Prostate gland (tissue), 2 donors: Measurements from ENCODE around the gene RLN3. TPM values are rescaled to one million over a fixed set of nuclear protein-coding genes. Genes with fewer than 3 reads are reported as not detected.
"Not testable (repeated sequence)": the region's sequence is repeated elsewhere in the genome, so short reads cannot be mapped to it uniquely, and the experiment has no call there.

Experiments used
- DNase-seq: peaks from one replicate; pipeline ENCODE4 v3.0.0-alpha.2; 2019; ENCODE audit warnings: low spot score
- H3K27ac ChIP-seq, 2 donors: fragments of 200-600 bp; sonication (generic); 2 replicates each; pipeline ENCODE4 v1.5.1; 2017 to 2019
- H3K27me3 ChIP-seq: fragments of 200-600 bp; sonication (generic); replicated peaks from 2 replicates; pipeline ENCODE4 v1.5.1; 2019; ENCODE audit not compliant: insufficient read depth
- H3K36me3 ChIP-seq, 2 donors: fragments of 200-600 bp; sonication (generic); 1 replicate in 1 of 2; 2 replicates in 1 of 2; pipeline versions ENCODE4 v1.5.1 to v1.8.1; 2017 to 2019
- H3K4me1 ChIP-seq: fragments of 200-600 bp; sonication (generic); replicated peaks from 2 replicates; pipeline ENCODE4 v1.5.1; 2019
- H3K4me3 ChIP-seq, 2 donors: fragments of 200-600 bp; sonication (generic); 2 replicates each; pipeline ENCODE4 v1.5.1; 2017 to 2019
- H3K9me3 ChIP-seq: fragments of 200-600 bp; sonication (generic); 2 replicates; pipeline ENCODE4 v1.5.1; 2017
- POLR2A ChIP-seq: fragments of 450-650 bp; IDR thresholded peaks from one replicate; pipeline ENCODE4 v1.6.1; 2016; ENCODE audit warnings: antibody characterized with exemption, mild to moderate bottlenecking
- POLR2AphosphoS5 ChIP-seq: sonication (generic); formaldehyde crosslinking; IDR thresholded peaks from one replicate; pipeline ENCODE4 v1.6.1; 2017; ENCODE audit warnings: antibody characterized with exemption
- WGBS: methylation state at CpG from one replicate; pipeline ENCODE4 v1.1.5; 2018; 5-methylcytosine and 5-hydroxymethylcytosine counted together
- intact Hi-C: fragments of 100-400 bp; cut with DNase I; formaldehyde crosslinking; loops from one replicate; pipeline ENCODE4 v1.14.2; 2022
- total RNA-seq, 2 donors: library from RNA; depleted of rRNA; stranded (reverse); fragments of >200 nt; gene quantifications; one replicate each; pipeline ENCODE4 v1.1.0, GENCODE V29; 2016
- TF ChIP-seq, protein P1 (sequence below), 4 experiments: fragments of 200-600 bp in 2 of 4; fragments of 450-650 bp in 2 of 4; sonication (generic) in 2 of 4; IDR thresholded peaks; 1 replicate in 3 of 4; 2 replicates in 1 of 4; pipeline ENCODE4 v1.5.1; 2016 to 2019; ENCODE audit warnings: antibody characterized with exemption in 4 of 4, mild to moderate bottlenecking in 2 of 4, moderate library complexity in 2 of 4

Gene RLN3
- total RNA-seq, 2 donors from 2014 or later = not detected

DNA sequence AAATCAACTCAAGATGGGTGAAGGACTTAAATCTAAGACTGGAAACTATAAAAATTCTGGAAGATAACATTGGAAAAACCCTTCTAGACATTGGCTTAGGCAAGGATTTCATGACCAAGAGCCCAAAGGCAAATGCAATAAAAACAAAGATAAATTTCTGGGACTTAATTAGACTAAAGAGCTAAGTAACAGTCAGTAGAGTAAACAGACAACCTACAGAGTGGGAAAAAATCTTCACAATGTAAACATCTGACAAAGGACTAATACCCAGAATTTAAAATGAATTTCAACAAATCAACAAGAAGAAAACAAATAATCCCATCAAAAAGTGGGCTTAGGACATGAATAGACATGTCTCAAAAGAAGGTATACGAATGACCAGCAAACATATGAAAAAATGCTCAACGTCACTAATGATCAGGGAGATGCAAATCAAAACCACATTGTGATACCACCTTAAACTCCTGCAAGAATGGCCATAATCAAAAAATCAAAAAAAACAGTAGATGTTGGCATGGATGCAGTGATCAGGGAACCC is 15.5 kb upstream of the RLN3 start:
- Histone ChIP-seq H3K36me3 (no peaks in the 10 kb centered on the region), H3K27me3 (no peaks in the 10 kb centered on the region), H3K4me3 (no peak overlapping the region), H3K9me3 (no peaks in the 10 kb centered on the region), H3K27ac (no peak overlapping the region), H3K4me1 (no peaks in the 10 kb centered on the region)
- DNase-seq = no peak
- intact Hi-C loops = no loop called here
- WGBS = 55% methylated on average over 2 of the region's 2 CpGs
- TF ChIP-seq POLR2AphosphoS5 (no peak), POLR2A (no peak)
- TF ChIP-seq, protein P1, sequence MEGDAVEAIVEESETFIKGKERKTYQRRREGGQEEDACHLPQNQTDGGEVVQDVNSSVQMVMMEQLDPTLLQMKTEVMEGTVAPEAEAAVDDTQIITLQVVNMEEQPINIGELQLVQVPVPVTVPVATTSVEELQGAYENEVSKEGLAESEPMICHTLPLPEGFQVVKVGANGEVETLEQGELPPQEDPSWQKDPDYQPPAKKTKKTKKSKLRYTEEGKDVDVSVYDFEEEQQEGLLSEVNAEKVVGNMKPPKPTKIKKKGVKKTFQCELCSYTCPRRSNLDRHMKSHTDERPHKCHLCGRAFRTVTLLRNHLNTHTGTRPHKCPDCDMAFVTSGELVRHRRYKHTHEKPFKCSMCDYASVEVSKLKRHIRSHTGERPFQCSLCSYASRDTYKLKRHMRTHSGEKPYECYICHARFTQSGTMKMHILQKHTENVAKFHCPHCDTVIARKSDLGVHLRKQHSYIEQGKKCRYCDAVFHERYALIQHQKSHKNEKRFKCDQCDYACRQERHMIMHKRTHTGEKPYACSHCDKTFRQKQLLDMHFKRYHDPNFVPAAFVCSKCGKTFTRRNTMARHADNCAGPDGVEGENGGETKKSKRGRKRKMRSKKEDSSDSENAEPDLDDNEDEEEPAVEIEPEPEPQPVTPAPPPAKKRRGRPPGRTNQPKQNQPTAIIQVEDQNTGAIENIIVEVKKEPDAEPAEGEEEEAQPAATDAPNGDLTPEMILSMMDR (IDR thresholded peaks at IDR 0.05) = no peak

- no peak overlapping the region for H3K27ac ChIP-seq
- intact Hi-C loops = no loop called here
- WGBS = 78% methylated on average over 8 of the region's 8 CpGs
Measured at GRCh38 chr19:14015524-14016035, 12.4 kb upstream of the RLN3 start.

GRCh38 chr19:14019100-14019499 is 8.8 kb upstream of the RLN3 start:
- WGBS = 80% methylated on average over 6 of the region's 6 CpGs
- Histone ChIP-seq H3K4me1 (no peaks in the 10 kb centered on the region), H3K27ac (no peak overlapping the region), H3K36me3 (no peaks in the 10 kb centered on the region), H3K9me3 (no peaks in the 10 kb centered on the region), H3K27me3 (no peaks in the 10 kb centered on the region), H3K4me3 (no peak overlapping the region)
- TF ChIP-seq POLR2AphosphoS5 = no peak
- no peak for DNase-seq
- intact Hi-C loops = no loop called here

More at GRCh38 chr19:14015524-14016035, 12.4 kb upstream of the RLN3 start:
- Histone ChIP-seq H3K4me1 (no peaks in the 10 kb centered on the region), H3K4me3 (no peak overlapping the region), H3K36me3 (no peaks in the 10 kb centered on the region), H3K9me3 (no peaks in the 10 kb centered on the region), H3K27me3 (no peaks in the 10 kb centered on the region)
- TF ChIP-seq, protein P1 (IDR thresholded peaks at IDR 0.05) = no peak
- no peak for TF ChIP-seq POLR2A
- no peak for TF ChIP-seq POLR2AphosphoS5
- no peak for DNase-seq

DNA sequence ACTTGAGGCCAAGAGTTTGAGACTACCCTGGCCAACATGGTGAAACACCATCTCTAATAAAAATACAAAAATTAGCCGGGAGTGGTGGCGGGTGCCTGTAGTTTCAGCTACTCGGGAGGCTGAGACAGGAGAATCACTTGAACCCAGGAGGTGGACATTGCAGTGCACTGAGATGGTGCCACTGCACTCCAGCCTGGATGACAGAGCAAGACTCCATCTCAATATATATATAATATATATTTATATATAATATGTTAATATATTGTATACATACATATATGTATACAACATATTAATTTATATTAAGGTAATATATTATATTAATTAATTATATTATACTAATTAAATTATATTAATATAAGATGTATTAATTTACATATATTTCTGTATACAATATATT is 8.2 kb upstream of the RLN3 start:
- intact Hi-C loops, H3K27ac ChIP-seq, H3K36me3 ChIP-seq, H3K9me3 ChIP-seq, DNase-seq, H3K27me3 ChIP-seq, H3K4me1 ChIP-seq, H3K4me3 ChIP-seq: not testable (repeated sequence)
- WGBS = 76% methylated on average over 3 of the region's 3 CpGs

DNA sequence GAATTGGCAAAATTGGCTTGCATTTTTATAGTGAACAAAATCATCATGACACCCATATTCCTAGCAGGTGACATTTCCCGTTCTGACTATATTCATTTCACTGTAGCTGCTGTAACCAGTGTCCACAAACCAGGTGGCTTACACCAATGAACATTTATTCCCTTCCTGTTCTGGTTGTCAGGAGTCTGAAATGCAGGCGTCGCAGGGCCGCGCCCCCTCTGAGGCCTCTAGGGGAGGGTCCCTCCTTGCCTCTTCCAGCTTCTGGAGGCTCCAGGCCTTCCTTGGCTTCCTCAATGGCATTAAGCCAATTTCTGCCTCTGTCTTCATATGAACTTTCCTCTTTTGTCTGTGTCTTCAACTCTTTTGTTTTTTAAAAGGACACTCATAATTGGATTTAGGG is 6.5 kb upstream of the RLN3 start:
- WGBS = 62% methylated on average over 5 of the region's 5 CpGs
- DNase-seq = no peak
- intact Hi-C loops = no loop called here
- Histone ChIP-seq H3K4me1 (no peaks in the 10 kb centered on the region), H3K9me3 (no peaks in the 10 kb centered on the region), H3K36me3 (no peaks in the 10 kb centered on the region), H3K27ac (no peak overlapping the region), H3K4me3 (no peak overlapping the region), H3K27me3 (no peaks in the 10 kb centered on the region)
- TF ChIP-seq POLR2AphosphoS5 (no peak), POLR2A (no peak)
- TF ChIP-seq, protein P1 (IDR thresholded peaks at IDR 0.05) = no peak

GRCh38 chr19:14022469-14022868 is 5.5 kb upstream of the RLN3 start:
- TF ChIP-seq, protein P1 (IDR thresholded peaks at IDR 0.05) = no peak
- TF ChIP-seq POLR2A (no peak), POLR2AphosphoS5 (no peak)
- H3K4me1 ChIP-seq = no peaks in the 10 kb centered on the region
- intact Hi-C loops = no loop called here
- WGBS = 76% methylated on average over 4 of the region's 4 CpGs
- H3K9me3 ChIP-seq = no peaks in the 10 kb centered on the region
- no peak overlapping the region for H3K4me3 ChIP-seq
- H3K27me3 ChIP-seq = no peaks in the 10 kb centered on the region
- H3K36me3 ChIP-seq = no peaks in the 10 kb centered on the region
- H3K27ac ChIP-seq = no peak overlapping the region
- DNase-seq = no peak
